Dedifferentiated amniotic fluid mesenchymal stem cell (primary cell): ENCODE data around the gene TKTL1.
"Not testable (repeated sequence)": the region's sequence is repeated elsewhere in the genome, so short reads cannot be mapped to it uniquely, and the experiment has no call there.

Source experiments
- DNase-seq: peaks from one replicate; pipeline ENCODE4 v3.0.0-alpha.2; 2016; ENCODE audit errors: extremely low spot score

Gene TKTL1, protein sequence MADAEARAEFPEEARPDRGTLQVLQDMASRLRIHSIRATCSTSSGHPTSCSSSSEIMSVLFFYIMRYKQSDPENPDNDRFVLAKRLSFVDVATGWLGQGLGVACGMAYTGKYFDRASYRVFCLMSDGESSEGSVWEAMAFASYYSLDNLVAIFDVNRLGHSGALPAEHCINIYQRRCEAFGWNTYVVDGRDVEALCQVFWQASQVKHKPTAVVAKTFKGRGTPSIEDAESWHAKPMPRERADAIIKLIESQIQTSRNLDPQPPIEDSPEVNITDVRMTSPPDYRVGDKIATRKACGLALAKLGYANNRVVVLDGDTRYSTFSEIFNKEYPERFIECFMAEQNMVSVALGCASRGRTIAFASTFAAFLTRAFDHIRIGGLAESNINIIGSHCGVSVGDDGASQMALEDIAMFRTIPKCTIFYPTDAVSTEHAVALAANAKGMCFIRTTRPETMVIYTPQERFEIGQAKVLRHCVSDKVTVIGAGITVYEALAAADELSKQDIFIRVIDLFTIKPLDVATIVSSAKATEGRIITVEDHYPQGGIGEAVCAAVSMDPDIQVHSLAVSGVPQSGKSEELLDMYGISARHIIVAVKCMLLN

DNA sequence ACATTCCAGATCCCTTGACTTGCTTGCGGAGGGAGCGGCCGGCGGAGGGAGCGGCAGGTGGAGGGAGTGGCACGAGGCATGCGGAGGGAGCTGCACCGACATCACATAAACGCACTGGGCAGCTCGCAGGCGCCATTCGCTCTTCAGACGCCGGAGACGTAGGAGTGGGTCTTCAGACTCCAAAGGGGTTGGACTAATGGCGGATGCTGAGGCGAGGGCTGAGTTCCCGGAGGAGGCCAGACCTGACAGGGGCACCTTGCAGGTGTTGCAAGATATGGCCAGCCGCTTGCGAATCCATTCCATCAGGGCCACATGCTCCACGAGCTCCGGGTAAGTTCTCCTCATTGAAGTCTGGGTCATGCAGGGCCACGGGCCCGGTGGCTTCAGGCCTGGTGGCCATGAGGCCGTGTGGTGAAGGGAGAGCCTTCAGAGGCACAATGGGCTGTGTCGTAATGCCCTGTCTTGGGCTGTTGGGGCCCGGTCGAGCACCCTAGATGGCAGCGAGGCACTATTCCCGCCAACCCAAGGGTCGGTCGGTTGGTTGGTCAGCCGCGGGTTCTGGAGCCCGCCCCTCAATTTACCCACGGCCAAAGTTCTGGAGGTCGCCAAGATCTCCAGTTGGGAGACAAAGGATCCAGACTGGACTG is at the start of gene TKTL1:
TKTL1 (plus strand) TSS at position 132 of the 647 bp plus-strand sequence; CDS start at position 197, 65 bp downstream.
- DNase-seq: no peak

DNA sequence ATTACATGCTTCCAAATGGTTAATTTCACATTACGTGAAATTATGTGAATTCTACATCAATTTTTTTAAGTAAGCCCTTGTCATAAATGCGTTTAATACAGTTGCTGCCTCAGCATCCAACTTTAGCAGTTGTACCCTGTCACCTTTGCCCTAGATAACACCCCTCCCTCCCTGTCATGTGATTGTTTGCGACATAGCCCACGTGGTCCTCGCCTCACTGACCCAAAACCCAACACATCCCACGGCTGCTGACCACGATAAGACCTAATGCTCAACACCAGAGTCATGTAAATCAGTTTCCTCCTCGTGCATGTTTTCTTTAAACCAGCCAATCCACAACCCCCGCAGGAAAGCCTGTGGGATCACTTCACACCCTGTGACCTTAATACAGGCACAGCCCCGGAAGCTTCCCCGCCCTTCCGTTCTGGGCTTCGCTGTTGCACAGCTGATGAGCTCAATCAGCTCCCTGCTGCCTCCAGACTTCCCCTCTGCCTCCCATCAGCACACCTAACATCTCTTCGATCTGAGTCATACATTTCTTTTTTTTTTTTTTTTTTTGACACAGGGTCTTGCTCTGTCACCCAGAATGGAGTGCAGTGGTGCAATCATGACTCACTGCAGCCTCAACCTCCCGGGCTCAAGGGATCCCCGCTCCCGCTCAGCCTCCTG is 48.1 kb upstream of the TKTL1 start:
- DNase-seq: not testable (repeated sequence)

DNA sequence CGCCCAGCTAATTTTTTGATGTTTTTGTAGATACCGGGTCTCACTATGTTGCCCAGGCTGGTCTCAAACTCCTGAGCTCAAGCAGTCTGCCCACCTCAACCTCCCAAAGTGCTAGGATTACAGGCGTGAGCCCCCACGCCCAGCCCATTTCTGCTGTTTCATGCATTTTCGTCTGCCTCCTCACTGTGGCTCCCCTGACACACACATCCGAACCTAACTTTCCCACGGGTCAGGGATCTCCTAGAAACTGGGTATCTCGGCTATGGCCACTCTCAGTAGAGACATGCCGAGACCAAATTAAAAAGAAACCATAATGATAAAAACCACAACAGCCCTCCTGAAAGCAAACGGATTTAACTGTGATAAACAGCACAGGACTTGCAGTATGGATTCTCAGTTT is 47.5 kb upstream of the TKTL1 start:
- DNase-seq: not testable (repeated sequence)

GRCh38 chrX:154257282-154257681 is 38.3 kb upstream of the TKTL1 start, which contains the start of gene OPN1MW3:
OPN1MW3 (plus strand) TSS chrX:154257582; CDS start chrX:154257620, 38 bp downstream.
- DNase-seq: not testable (repeated sequence)

DNA sequence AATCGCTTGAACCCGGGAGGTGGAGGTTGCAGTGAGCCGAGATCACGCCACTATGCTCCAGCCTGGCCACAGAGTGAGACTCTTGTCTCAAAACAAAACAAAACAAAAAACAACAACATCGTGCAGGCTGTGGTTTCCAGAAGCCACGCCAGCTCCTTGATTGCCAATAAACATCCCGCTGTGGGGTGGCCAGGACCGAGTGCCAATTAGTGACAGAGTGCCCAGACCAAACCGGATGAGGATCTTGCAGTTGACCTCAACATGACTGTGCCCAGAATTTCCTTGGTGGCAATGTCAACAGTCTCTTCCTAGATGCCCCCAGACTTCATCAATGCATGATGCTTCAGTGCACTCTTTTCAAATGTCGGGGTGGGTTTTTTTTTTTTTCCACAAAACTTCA is 36.9 kb upstream of the TKTL1 start:
- not testable (repeated sequence) for DNase-seq

DNA sequence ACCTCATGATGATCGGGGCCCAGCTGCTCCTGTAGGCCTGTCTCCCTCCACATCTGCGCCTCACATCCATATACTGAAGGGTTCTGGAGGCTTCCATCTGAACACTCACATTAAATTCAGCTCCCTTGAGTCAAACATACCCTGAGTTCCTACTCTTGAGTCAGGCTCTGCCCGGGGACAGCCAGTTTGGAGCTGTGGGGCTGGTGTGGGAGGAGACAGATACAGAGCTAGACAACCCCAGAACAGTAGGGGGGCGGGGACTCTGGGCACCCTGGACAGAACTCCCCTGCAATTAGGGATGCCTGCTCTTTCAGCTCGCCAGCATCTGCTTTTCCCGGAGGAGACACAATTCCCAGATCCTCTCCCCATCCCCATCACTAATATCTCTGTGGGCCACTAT is 32.5 kb upstream of the TKTL1 start:
- not testable (repeated sequence) for DNase-seq

- not testable (repeated sequence) for DNase-seq
Measured at GRCh38 chrX:154269245-154269644, 26.4 kb upstream of the TKTL1 start.

GRCh38 chrX:154284489-154285338 is 10.9 kb upstream of the TKTL1 start:
- not testable (repeated sequence) for DNase-seq

- DNase-seq: not testable (repeated sequence)
Measured at GRCh38 chrX:154286406-154286805, 9.2 kb upstream of the TKTL1 start.

DNA sequence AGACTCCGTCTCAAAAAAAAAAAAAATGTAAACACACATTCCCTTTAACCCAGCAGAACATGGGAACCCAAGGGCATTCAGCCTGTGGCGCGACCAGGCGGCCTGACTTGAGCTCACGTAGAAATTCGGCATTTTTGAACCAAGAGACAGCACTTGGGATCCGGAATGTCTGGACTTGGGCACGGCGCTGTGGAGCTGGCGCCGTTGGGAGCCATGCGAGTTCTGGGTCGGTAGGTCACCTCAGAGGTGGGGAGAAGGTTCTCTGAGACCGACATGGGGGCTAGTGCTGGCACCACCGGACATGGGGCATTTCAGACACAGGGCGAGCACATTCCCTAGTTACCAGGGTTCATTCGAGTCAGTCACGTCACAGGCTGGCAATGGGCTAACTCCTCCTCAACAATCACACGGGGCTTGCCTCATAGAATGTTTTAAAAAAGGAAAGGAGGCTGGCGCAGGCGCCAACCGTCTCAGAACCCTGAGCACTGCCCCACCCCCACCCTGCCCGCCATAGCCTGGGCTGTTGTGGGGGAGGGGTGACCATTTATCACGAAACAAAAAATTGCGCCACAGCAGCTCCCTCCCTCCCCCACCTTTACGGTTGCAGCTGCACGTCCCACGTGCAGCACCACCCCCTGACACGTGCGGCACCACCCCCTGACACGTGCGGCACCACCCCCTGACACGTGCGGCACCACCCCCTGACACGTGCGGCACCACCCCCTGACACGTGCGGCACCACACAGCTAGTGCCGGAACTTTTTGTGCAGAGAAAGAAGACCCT is 612 bp upstream of the TKTL1 start, which contains the start of gene TEX28:
TEX28 (minus strand) TSS at position 334 of the 784 bp plus-strand sequence. CDS start 3,007 bp downstream, outside the sequence.
- no peak for DNase-seq

- no peak for DNase-seq
Measured at GRCh38 chrX:154296731-154297130, 1.1 kb downstream of the TKTL1 start.

DNA sequence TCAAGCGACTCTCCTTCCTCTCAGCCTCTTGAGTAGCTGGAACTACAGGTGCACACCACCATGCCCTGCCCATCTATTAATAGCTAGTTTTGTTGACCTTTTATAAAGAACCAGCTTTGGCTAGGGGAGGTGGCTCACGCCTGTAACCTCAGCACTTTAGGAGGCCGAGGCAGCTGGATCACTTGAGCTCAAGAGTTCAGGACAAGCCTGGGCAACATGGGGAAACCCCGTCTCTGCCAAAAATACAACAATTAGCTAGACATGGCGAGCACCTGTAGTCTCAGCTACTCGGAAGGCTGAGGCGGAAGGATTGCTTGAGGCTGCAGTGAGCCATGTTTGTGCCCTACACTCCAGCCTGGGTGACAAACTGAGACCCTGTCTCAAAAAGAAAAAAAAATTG is 2.7 kb downstream of the TKTL1 start:
- no peak for DNase-seq

DNA sequence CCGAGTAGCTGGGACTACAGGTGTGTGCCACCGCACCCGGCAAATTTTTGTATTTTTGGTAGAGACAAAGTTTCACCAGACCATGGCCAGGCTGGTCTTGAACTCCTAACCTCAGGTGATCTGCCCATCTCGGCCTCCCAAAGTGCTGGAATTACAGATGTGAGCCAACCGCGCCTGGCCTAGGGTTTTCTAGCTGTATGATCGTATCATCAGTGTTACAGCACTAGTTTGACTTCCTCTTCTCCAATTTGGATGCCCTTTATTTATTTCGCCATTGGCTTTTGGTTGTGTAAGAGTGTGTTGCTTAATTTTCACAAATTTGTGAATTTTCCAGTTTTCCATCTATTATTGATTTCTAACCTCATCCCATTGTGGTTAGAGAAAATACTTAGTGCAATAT is 5.2 kb downstream of the TKTL1 start:
- no peak for DNase-seq

DNA sequence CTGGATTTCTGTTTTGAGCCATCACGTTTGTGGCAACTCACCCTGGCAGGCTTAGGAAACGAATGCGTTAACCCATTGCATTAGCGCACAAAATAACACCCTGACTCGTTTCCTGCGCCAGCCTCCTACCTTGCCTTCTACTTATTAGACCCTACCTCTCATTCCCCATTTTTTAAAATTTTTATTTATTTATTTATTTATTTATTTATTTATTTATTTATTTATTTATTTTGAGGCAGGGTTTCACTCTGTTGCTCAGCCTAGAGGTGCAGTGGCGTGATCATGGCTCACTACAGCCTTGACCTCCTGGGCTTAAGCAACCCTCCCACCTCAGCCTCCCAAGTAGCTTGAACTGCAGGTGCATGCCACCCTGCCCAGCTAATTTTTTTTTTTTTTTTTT is 7.4 kb downstream of the TKTL1 start:
- not testable (repeated sequence) for DNase-seq

- no peak for DNase-seq
Measured at GRCh38 chrX:154303476-154303875, 7.9 kb downstream of the TKTL1 start.

- no peak for DNase-seq
Measured at GRCh38 chrX:154304846-154305245, 9.3 kb downstream of the TKTL1 start.

DNA sequence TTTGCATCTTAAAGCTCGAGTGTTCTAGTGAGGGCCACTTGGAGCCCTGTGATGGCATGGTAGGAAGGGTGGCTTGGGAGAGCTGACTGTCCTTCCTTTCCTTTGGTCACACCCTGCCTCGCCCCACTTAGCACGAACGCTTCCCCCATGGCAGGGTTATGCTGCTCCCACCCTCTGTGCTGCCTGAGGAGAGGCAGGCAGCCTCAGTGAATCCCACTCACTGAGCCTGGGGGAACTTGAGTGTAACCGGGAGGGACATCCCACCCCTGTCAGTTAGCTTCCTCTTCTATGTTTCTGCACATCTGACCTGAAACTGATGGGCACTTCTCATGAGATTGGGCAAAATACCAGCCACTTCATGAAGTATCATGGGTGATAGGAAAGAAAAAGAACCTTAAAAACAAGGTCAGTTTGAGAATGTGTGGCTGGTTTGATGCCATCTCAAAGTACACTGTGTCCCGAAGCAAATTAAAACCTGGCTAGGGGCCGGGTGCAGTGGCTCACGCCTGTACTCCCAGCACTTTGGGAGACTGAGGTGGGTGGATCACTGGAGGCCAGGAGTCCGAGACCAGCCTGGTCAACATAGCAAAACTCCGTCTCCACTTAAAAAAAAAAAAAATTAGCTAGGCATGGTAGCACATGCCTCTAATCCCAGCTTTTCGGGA is 10.1 kb downstream of the TKTL1 start:
- DNase-seq: no peak

DNA sequence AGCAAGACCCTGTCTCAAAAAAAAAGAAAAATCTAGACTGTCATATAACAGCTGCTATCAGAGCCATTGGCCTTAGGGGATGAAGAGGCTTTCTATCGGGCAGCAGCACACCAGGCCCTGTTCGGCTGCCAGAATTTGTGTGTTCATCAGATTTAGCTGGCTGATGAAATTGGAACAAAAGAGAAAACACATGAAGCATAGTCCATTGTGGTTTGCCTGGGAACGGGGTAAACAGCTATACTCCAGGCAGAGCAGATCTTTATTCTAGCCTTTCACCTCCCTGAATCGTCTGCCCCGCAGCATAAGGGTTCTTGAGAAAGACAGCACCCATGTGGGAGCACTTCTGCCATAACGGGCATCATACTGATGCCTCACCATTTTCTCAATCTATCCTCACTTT is 11.6 kb downstream of the TKTL1 start:
- no peak for DNase-seq

- DNase-seq: no peak
Measured at GRCh38 chrX:154308108-154308946, 12.7 kb downstream of the TKTL1 start.
